GM04503 (cell line): Measurements from ENCODE around the gene SEMA6A.

Experiments used
- DNase-seq: peaks from one replicate; pipeline ENCODE4 v3.0.0-alpha.2; 2012; ENCODE audit warnings: low read depth

SEMA6A gene

GRCh38 chr5:116465411-116465810 is 109.2 kb downstream of the SEMA6A start:
- DNase-seq: no peak

GRCh38 chr5:116464144-116464708 is 110.4 kb downstream of the SEMA6A start:
- no peak for DNase-seq

GRCh38 chr5:116462500-116462899 is 112.1 kb downstream of the SEMA6A start:
- DNase-seq: no peak

DNA sequence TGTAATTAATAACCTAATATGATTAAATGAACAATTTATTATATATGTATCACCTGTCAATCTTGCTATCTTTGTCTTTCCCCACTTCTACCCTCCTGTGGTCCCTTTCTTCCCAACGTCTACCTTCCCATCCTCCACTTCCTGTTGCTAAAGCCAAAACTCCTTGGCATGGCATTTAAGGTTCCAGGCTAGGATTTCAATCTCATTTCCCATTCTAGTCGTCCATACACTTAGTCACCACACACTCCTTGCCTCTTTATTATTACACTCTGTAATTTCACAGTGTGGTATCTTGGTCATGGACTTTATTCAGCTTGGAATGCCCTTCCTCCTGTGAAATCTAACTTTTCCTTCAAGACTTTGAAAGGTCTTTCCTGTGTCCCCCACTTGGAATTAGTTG is 115.3 kb downstream of the SEMA6A start:
- no peak for DNase-seq

DNA sequence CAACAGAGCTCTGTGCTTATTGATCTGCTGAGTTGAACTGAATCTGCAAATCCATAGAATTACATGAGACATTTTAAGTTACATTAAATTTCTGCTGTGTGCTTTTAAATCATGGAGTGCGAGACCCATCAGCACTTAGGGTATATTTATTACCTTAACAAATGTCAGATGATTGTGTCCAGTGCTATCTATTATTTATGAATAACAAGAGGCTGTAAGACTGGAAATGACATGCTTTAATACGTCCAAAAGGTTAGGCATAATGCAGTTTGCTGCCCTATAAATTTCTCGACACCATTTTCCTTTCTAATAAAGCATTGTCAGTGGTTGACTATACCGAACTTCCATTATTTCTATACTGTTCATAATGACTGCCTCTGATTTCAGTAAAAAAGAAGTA is 117.6 kb downstream of the SEMA6A start:
- no peak for DNase-seq

DNA sequence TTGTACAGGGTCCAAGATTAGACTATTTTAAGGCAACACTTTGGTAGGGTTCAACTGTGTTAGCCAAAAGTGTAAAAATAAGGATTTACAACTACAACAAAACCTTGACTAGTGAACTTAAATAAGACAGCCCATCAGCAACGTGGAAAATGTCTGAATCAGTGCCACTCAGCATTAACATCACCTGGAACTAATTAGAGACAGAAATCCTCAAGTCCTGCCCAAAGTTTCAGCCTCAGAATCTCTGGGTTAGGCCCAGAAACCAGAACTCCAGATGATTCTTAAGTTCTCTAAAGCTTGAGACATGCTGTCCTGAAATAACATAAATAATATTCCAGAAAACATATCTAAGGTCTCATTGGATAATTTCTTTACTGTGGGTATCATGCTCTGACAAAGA is 118.6 kb downstream of the SEMA6A start:
- DNase-seq: no peak

- DNase-seq: peak; percentile 12
Observed at GRCh38 chr5:116455061-116455460, 119.6 kb downstream of the SEMA6A start.

- peak; percentile 84 for DNase-seq
Observed at GRCh38 chr5:116454417-116454927, 120.2 kb downstream of the SEMA6A start.

- no peak for DNase-seq
Observed at GRCh38 chr5:116453988-116454411, 120.6 kb downstream of the SEMA6A start.

GRCh38 chr5:116452774-116453368 is 121.8 kb downstream of the SEMA6A start:
- DNase-seq: no peak

DNA sequence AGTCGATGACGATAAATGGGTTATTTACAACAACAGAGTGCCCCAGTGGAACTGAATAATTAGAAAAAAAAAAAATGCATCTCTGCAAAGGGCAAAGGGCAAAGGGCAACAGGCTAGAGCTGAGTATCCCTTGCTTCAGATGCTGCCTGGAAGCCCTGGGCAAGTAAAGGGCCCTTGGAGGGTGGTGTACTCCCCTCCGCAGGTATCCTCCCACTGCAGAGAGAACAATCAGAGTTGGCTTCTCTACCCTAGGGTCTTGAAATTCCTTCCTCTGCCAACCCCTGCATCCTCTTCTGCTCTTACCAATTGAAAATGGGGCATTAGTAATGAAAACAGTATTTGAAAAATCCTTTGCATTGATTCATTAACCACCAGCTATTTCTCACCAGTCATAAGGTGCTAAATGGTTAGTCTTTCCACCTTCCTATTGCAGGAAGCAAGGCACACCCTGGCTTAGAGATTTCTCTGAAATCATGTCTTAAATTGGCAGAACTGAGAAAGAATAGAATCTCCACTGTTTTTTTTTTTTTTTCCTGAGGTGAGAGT is 122.6 kb downstream of the SEMA6A start:
- DNase-seq: no peak

- DNase-seq: no peak
Observed at GRCh38 chr5:116451066-116451465, 123.6 kb downstream of the SEMA6A start.

DNA sequence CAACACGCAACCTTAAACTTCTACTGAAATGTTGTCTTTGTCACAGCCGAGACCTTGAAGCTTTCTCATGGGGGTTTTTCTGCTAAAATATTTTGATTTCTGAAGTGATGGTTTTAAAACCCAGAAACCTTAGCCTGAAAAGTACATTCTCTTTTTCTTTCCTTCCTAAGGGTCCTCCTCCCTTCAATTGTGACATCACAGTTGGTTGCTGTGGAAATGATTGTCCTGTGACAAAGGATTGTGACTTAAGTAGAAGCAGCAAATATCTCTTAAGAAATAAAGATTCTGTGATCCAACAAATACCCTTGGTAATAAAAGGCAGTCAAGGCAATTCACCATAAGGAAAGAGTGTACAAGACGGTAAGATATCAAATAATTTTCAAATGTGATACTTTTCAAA is 125.2 kb downstream of the SEMA6A start:
- DNase-seq: no peak

DNA sequence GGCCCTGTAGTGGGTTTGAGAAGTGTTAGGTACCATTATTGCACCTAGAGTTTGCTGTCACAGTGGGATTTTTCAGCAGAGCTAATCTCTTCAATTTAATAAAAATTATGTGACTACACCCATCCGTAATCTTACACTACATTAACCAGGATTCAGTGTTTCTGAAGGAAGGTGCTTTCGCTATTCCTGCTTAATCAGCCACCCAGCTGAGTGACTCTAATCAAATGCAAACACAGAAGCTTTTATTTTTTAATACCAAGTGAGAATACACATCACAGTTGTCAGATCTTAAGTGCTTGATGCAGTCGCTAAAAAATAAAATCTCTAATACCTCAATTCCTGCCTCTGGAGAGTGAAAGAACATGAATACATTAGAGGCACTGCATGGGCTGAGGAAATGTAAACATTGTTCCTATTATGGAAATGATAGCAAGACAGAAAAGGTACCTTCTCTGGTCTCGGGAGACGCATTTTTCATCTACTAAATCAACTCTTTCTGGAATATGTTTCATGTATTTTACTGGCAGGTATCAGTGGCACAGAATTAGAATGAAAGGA is 125.7 kb downstream of the SEMA6A start:
- no peak for DNase-seq

- DNase-seq: no peak
Observed at GRCh38 chr5:116448450-116448849, 126.2 kb downstream of the SEMA6A start.

DNA sequence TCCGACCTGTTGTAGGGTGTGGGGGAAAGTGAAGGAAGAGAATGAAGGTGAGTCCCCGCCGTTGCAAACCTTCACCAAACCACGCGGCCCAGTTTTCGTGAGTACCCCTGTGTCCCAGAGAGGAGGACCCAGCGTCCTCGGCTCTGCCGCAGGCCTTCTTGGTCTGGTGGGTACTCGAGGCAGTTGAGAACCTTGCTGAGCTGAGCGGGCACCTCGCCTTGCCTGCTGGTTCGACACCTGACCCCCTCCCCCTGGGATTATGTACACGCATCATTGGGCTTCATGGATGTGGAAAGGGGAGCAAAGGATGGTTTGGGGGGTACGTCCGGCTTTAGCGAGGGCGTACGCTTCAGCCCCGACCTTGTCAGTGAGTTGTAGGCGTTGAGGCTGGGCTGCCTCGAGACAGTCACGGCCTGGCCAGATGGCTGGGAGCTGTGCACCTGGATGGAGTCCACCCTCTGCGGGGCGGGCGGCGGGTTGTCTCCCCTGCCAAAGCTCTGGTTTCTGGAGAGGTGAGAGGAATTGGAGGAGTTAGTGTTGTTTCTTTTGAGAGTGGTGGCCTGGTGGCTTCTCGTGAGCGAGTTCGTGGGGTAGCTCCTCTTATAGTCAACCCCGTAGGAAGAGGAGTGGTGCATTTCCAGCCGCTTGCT is 128.1 kb downstream of the SEMA6A start:
- DNase-seq: no peak

- no peak for DNase-seq
Observed at GRCh38 chr5:116445311-116445710, 129.3 kb downstream of the SEMA6A start.

DNA sequence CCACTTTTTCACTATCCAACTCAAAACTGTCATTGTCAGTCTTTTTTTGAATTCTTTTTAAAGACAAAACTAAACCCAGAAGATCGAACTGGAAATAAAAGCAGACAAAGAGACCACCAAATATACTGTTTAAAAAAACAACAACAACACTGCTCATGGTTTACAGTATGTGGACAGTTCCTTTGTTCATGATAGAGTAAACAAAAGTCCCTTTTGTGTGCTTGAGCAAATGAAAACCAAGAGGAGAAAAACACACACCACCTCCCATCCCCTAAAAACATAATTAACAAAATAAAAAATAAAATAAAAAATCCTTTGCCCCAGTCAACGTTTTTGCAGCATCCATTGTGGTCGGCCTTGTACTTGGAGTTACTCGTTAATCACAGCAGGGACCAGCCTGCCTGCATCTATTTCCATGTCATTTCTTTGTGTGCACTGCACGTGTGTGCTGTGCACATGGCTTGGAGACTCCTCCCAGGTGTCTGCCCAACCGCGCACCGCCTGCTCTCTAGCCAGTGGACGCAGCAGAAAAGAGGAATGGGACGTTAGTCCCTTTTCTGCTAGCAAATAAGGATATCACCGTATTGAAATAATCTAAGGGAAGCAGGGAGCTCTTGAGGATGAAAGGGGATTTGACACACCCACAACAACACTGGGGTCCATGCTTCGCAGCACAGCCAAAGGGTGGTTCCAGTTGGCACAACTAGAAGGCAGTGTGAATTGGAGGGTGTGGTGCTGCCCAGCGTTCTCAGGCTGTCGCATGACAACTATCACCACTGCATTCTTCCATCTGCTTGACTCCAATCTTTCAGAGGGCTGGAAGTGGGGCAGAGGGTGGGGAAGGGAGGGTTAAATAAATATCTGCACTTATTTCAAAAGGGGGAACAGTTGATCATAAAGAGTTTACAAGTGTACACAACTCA is 130.0 kb downstream of the SEMA6A start:
- no peak for DNase-seq

DNA sequence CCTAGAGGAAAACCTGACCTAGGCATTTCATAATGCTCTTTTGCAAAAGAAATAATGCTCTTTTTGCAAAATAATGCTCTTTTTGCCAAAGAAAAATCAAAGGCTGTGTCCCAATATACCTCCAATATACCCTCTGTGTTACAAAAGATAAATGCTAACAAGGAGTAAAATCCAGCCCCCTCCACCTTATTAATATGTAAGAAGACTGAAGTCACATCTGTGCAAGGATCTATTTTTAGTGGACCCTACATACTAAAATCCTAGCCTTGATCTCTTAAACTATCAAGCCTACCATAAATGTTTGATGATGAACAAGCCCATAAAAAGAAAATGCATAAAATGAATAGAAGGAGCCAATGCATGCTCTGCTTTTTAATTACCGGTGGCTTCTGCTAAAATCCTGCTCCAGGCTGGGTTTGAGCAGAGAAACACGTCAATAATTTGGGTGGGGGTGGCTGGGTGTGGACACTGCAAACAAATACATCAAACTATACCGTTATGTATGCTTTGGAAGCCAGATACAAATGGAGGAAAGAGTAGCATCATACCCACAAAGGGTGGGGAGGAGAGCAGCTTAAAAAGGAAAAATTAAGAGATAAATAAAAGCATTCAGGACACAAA is 131.6 kb downstream of the SEMA6A start:
- no peak for DNase-seq

- DNase-seq: no peak
Observed at GRCh38 chr5:116442095-116442534, 132.5 kb downstream of the SEMA6A start.

- DNase-seq: no peak
Observed at GRCh38 chr5:116441223-116441622, 133.4 kb downstream of the SEMA6A start.
